GM19463 (cell line): ENCODE data around the gene NRG3.
"Not testable (repeated sequence)": the region's sequence is repeated elsewhere in the genome, so short reads cannot be mapped to it uniquely, and the experiment has no call there.

ENCODE experiments used
- ATAC-seq: cut with Tn5 transposase; IDR thresholded peaks from one replicate; pipeline ENCODE4 v1.9.1; 2021; ENCODE audit warnings: mild to moderate bottlenecking, moderate library complexity; ENCODE audit not compliant: unreplicated experiment

Gene NRG3

GRCh38 chr10:81953420-81953819 is 78.4 kb downstream of the NRG3 start:
- no peak for ATAC-seq

GRCh38 chr10:81957976-81958375 is 83.0 kb downstream of the NRG3 start:
- no peak for ATAC-seq

GRCh38 chr10:81959016-81959415 is 84.0 kb downstream of the NRG3 start:
- no peak for ATAC-seq

- ATAC-seq, result no peak
These were observed 86.6 kb downstream of the NRG3 start for GRCh38 chr10:81961451-81962184.

GRCh38 chr10:81963606-81964005 is 88.6 kb downstream of the NRG3 start:
- ATAC-seq, result no peak

GRCh38 chr10:81967716-81968115 is 92.7 kb downstream of the NRG3 start:
- ATAC-seq, result no peak

- no peak for ATAC-seq
These were observed 94.1 kb downstream of the NRG3 start for GRCh38 chr10:81969136-81969535.

- no peak for ATAC-seq
These were observed 103.2 kb downstream of the NRG3 start for GRCh38 chr10:81978238-81978637.

- ATAC-seq, result no peak
These were observed 106.7 kb downstream of the NRG3 start for GRCh38 chr10:81981724-81982123.

GRCh38 chr10:81984428-81984827 is 109.4 kb downstream of the NRG3 start:
- no peak for ATAC-seq

- no peak for ATAC-seq
These were observed 120.3 kb downstream of the NRG3 start for GRCh38 chr10:81995254-81995653.

- no peak for ATAC-seq
These were observed 121.9 kb downstream of the NRG3 start for GRCh38 chr10:81996927-81997326.

- ATAC-seq, result no peak
These were observed 146.0 kb downstream of the NRG3 start for GRCh38 chr10:82020999-82021398.

- ATAC-seq, result no peak
These were observed 152.7 kb downstream of the NRG3 start for GRCh38 chr10:82027711-82028110.

GRCh38 chr10:82037076-82037475 is 162.1 kb downstream of the NRG3 start:
- ATAC-seq, result no peak

- ATAC-seq, result no peak
These were observed 163.6 kb downstream of the NRG3 start for GRCh38 chr10:82038587-82038986.

- ATAC-seq, result no peak
These were observed 165.3 kb downstream of the NRG3 start for GRCh38 chr10:82040336-82040735.

GRCh38 chr10:82041018-82041417 is 166.0 kb downstream of the NRG3 start:
- no peak for ATAC-seq

- no peak for ATAC-seq
These were observed 181.4 kb downstream of the NRG3 start for GRCh38 chr10:82056391-82056790.

- not testable (repeated sequence) for ATAC-seq
These were observed 192.2 kb downstream of the NRG3 start for GRCh38 chr10:82067192-82067591.

GRCh38 chr10:82068501-82068900 is 193.5 kb downstream of the NRG3 start:
- no peak for ATAC-seq

- ATAC-seq, result peak; percentile 69
These were observed 196.2 kb downstream of the NRG3 start for GRCh38 chr10:82071231-82071630.

- ATAC-seq, result no peak
These were observed 197.1 kb downstream of the NRG3 start for GRCh38 chr10:82072124-82072523.
